ENCODE measurements around the gene EHF.

DNA sequence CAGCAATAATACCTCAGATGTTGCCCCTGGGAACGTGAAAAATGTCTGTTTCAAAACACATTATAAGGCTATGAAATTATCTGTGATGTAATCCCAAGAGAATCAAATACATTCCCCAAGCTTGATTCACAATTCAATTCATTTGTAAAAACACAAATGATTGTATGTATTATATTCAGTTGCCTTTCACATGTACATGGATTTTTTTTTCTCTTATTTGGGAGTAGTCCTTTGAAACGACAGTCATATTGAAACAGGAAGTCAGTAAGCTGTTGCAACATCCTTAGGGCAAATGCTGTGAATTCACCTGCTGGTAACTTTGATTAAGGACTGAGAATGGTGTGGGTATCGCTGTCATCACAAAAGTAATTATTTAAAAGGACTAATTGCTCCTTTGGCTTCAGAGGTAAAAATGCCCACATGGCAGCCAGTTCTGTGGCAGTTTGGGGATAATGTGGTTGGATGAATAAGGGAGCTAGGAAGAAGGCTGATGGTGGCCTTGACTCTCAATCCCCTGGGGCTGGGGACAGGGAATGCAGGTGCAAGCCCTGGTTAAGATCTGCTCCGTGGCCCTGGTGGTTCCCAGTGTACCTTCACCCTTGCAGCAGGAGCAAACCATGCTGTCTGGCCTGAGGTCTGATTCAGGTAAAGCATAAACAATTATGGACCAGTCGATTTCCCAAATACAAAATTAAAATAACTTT lies 13.2 kb downstream of the EHF start:
- TF ChIP-seq, protein P1, sequence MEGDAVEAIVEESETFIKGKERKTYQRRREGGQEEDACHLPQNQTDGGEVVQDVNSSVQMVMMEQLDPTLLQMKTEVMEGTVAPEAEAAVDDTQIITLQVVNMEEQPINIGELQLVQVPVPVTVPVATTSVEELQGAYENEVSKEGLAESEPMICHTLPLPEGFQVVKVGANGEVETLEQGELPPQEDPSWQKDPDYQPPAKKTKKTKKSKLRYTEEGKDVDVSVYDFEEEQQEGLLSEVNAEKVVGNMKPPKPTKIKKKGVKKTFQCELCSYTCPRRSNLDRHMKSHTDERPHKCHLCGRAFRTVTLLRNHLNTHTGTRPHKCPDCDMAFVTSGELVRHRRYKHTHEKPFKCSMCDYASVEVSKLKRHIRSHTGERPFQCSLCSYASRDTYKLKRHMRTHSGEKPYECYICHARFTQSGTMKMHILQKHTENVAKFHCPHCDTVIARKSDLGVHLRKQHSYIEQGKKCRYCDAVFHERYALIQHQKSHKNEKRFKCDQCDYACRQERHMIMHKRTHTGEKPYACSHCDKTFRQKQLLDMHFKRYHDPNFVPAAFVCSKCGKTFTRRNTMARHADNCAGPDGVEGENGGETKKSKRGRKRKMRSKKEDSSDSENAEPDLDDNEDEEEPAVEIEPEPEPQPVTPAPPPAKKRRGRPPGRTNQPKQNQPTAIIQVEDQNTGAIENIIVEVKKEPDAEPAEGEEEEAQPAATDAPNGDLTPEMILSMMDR (IDR thresholded peaks at IDR 0.05), result no peak
- TF ChIP-seq POLR2A (IDR thresholded peaks at IDR 0.05), result no peak
- peak in 2 of 3 donors; percentile 10 to 52 for TF ChIP-seq POLR2AphosphoS5 (IDR thresholded peaks at IDR 0.05)
- TF ChIP-seq EP300 (IDR thresholded peaks at IDR 0.05), result no peak

Measured in stomach (tissue), 4 donors.